Osteoblast (primary cell): ENCODE results near the gene MAN2B1. TPM values are rescaled to one million over a fixed set of nuclear protein-coding genes. Genes with fewer than 3 reads are reported as not detected.
A peak's percentile ranks its signal among the peaks of the same experiment; 100 is the strongest.

Experiments
- DNase-seq: peaks from one replicate; pipeline ENCODE4 v3.0.0; 2011; ENCODE audit warnings: low spot score, mixed read lengths; ENCODE audit not compliant: insufficient read length; ENCODE audit errors: missing footprints
- H2AFZ ChIP-seq: 2 replicates; pipeline ENCODE4 v1.6.0; 2011; ENCODE audit warnings: mild to moderate bottlenecking, low read length
- H3K27ac ChIP-seq: 2 replicates; pipeline ENCODE4 v1.5.1; 2011; ENCODE audit warnings: mild to moderate bottlenecking, low read depth, low read length, moderate library complexity
- H3K27me3 ChIP-seq: 2 replicates; pipeline ENCODE4 v1.6.0; 2012; ENCODE audit warnings: mild to moderate bottlenecking, control low read depth, inconsistent platforms, low read length, moderate library complexity; ENCODE audit not compliant: insufficient read depth
- H3K36me3 ChIP-seq: 2 replicates; pipeline ENCODE4 v1.5.1; 2011; ENCODE audit warnings: mild to moderate bottlenecking, low read length, control low read depth, moderate library complexity; ENCODE audit not compliant: insufficient read depth
- H3K4me1 ChIP-seq: 2 replicates; pipeline ENCODE4 v1.5.1; 2011; ENCODE audit warnings: mild to moderate bottlenecking, low read length, control low read depth, moderate library complexity; ENCODE audit not compliant: insufficient read depth
- H3K4me2 ChIP-seq: 2 replicates; pipeline ENCODE4 v1.6.0; 2011; ENCODE audit warnings: mild to moderate bottlenecking, low read length; ENCODE audit not compliant: insufficient read depth
- H3K4me3 ChIP-seq: fragments of 200-600 bp; sonication (generic); 3 replicates; pipeline ENCODE4 v1.5.1; 2012; ENCODE audit warnings: mild to moderate bottlenecking, low read length, inconsistent platforms; ENCODE audit not compliant: insufficient read depth
- H3K79me2 ChIP-seq: 2 replicates; pipeline ENCODE4 v1.6.0; 2012; ENCODE audit warnings: mild to moderate bottlenecking, low read length, control low read depth, inconsistent platforms; ENCODE audit not compliant: insufficient read depth
- H3K9me3 ChIP-seq: 2 replicates; pipeline ENCODE4 v1.5.1; 2011; ENCODE audit warnings: low read depth, low read length, control low read depth
- H4K20me1 ChIP-seq: 2 replicates; pipeline ENCODE4 v1.6.0; 2012; ENCODE audit warnings: mild to moderate bottlenecking, low read length, control low read depth; ENCODE audit not compliant: insufficient read depth
- total RNA-seq: library from RNA; depleted of rRNA; stranded (reverse); fragments of >200 nt; gene quantifications from 2 replicates; pipeline ENCODE4 v1.2.3, GENCODE V29; 2012
- TF ChIP-seq, protein P1 (sequence below): IDR thresholded peaks from 2 replicates; pipeline ENCODE4 v1.5.1; 2011; ENCODE audit warnings: mild to moderate bottlenecking, low read depth, low read length, moderate library complexity; ENCODE audit errors: extremely low read depth

The MAN2B1 gene
- total RNA-seq, 1 donor = 35.8 TPM

DNA sequence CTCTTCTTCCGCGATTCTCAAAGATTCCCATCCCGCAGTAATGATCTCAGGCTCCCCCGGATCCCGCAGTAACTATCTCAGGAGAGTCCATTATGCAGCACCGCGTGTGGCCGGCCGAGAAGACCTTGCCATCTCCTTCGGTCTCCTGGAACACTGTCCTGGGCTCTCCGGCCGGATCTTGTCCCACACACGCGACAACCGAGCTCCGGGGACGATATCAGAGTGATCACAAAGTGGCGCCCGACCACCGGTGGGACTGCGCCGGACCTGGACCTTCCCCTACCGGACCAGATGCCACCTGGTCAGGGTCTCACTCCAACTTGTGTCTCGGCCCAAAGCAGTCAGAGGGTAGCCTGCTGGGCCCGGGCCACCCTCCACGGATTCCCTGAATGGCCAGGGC, 24.0 kb downstream of the MAN2B1 start:
- H3K36me3 ChIP-seq = no peaks in the 10 kb centered on the region
- H3K4me1 ChIP-seq = no peaks in the 10 kb centered on the region
- peak; percentile 56 for DNase-seq
- H2AFZ ChIP-seq = no peak overlapping the region
- no peaks in the 10 kb centered on the region for H3K9me3 ChIP-seq
- TF ChIP-seq, protein P1, sequence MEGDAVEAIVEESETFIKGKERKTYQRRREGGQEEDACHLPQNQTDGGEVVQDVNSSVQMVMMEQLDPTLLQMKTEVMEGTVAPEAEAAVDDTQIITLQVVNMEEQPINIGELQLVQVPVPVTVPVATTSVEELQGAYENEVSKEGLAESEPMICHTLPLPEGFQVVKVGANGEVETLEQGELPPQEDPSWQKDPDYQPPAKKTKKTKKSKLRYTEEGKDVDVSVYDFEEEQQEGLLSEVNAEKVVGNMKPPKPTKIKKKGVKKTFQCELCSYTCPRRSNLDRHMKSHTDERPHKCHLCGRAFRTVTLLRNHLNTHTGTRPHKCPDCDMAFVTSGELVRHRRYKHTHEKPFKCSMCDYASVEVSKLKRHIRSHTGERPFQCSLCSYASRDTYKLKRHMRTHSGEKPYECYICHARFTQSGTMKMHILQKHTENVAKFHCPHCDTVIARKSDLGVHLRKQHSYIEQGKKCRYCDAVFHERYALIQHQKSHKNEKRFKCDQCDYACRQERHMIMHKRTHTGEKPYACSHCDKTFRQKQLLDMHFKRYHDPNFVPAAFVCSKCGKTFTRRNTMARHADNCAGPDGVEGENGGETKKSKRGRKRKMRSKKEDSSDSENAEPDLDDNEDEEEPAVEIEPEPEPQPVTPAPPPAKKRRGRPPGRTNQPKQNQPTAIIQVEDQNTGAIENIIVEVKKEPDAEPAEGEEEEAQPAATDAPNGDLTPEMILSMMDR = no peak
- no peaks in the 10 kb centered on the region for H4K20me1 ChIP-seq
- no peaks in the 10 kb centered on the region for H3K27me3 ChIP-seq
- H3K79me2 ChIP-seq = no peaks in the 10 kb centered on the region
- no peak overlapping the region for H3K4me3 ChIP-seq
- no peak overlapping the region for H3K4me2 ChIP-seq
- H3K27ac ChIP-seq = no peak overlapping the region

DNA sequence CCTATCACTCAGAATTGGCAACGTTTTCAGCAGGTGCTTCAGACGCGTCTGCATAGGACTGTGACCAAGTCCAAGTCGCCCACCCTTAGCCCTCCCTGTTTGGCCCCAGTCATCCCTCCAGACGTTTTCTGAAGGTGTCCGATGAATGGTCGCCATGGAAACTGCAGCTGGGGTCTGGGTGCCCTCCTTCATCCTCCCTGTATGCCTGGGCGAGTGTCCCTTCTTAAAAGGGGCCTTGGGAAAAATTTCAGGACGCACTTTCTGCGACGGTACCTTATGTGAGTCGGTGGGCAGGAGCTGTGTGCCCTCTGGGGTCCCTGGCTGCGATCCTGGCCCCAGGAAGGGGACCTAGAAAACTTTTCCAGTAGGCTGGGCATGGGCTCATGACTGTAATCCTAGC, 25.1 kb downstream of the MAN2B1 start:
- Histone ChIP-seq H3K79me2 (no peaks in the 10 kb centered on the region), H3K4me2 (no peak overlapping the region), H3K9me3 (no peaks in the 10 kb centered on the region), H4K20me1 (no peaks in the 10 kb centered on the region), H2AFZ (no peak overlapping the region), H3K4me1 (no peaks in the 10 kb centered on the region), H3K4me3 (no peak overlapping the region), H3K36me3 (no peaks in the 10 kb centered on the region), H3K27ac (no peak overlapping the region), H3K27me3 (no peaks in the 10 kb centered on the region)
- TF ChIP-seq, protein P1 = no peak
- no peak for DNase-seq

GRCh38 chr19:12639901-12640613, 26.5 kb downstream of the MAN2B1 start:
- Histone ChIP-seq H3K4me3 (peak overlapping the region; percentile 45), H4K20me1 (no peaks in the 10 kb centered on the region), H3K27ac (peak overlapping the region; percentile 23), H3K79me2 (no peaks in the 10 kb centered on the region), H3K4me2 (peak overlapping the region; percentile 80), H3K27me3 (no peaks in the 10 kb centered on the region), H3K36me3 (no peaks in the 10 kb centered on the region), H2AFZ (peak overlapping the region; percentile 85), H3K9me3 (no peaks in the 10 kb centered on the region), H3K4me1 (no peaks in the 10 kb centered on the region)
- peak; percentile 98 for DNase-seq
- TF ChIP-seq, protein P1 = peak; percentile 76

- Histone ChIP-seq H3K4me1 (no peaks in the 10 kb centered on the region), H3K36me3 (no peaks in the 10 kb centered on the region), H3K4me2 (no peak overlapping the region), H4K20me1 (no peaks in the 10 kb centered on the region), H2AFZ (no peak overlapping the region), H3K27me3 (no peaks in the 10 kb centered on the region), H3K9me3 (no peaks in the 10 kb centered on the region), H3K27ac (no peak overlapping the region), H3K79me2 (no peaks in the 10 kb centered on the region), H3K4me3 (no peak overlapping the region)
- DNase-seq = peak; percentile 23
- TF ChIP-seq, protein P1 = no peak
These were observed 27.8 kb downstream of the MAN2B1 start for GRCh38 chr19:12638611-12639182.
